Right lobe of liver (tissue), 6 donors: Measurements from ENCODE around the gene MAPKAP1. TPM values are rescaled to one million over a fixed set of nuclear protein-coding genes. Genes with fewer than 3 reads are reported as not detected.

Experiments used
- ATAC-seq, 4 donors: fragments of 200-7000 bp; cut with Tn5 transposase; one replicate each; pipeline ENCODE4 v1.9.1; 2020; ENCODE audit warnings: mild to moderate bottlenecking in 4 of 4, moderate library complexity in 4 of 4
- DNase-seq, 3 donors: peaks; one replicate each; pipeline ENCODE4 v3.0.0-alpha.2; 2020
- H3K27ac ChIP-seq, 3 donors: fragments of 200-600 bp; one replicate each; pipeline ENCODE4 v1.8.0; 2022
- H3K27me3 ChIP-seq, 2 donors: fragments of 200-600 bp; one replicate each; pipeline ENCODE4 v1.8.0; 2022
- H3K36me3 ChIP-seq, 4 donors: fragments of 200-600 bp; sonication (generic) in 1 of 4; one replicate each; pipeline versions ENCODE4 v1.5.1 to v1.8.0; 2017 to 2022; ENCODE audit warnings: control low read depth in 1 of 4
- H3K4me1 ChIP-seq, 4 donors: fragments of 200-600 bp; sonication (generic) in 1 of 4; one replicate each; pipeline versions ENCODE4 v1.5.1 to v1.8.0; 2017 to 2022; ENCODE audit warnings: control low read depth in 1 of 4
- H3K4me3 ChIP-seq, 3 donors: fragments of 200-600 bp; one replicate each; pipeline ENCODE4 v1.8.0; 2022
- H3K9me3 ChIP-seq, 4 donors: fragments of 200-600 bp; sonication (generic) in 1 of 4; one replicate each; pipeline versions ENCODE4 v1.5.1 to v1.8.0; 2017 to 2022; ENCODE audit warnings: control low read depth in 1 of 4
- CTCF ChIP-seq, 4 donors: fragments of 200-600 bp in 3 of 4; fragments of 450-650 bp in 1 of 4; IDR thresholded peaks; one replicate each; pipeline versions ENCODE4 v1.5.1 to v1.8.0; 2016 to 2022; ENCODE audit warnings: antibody characterized with exemption in 4 of 4, mild to moderate bottlenecking in 2 of 4
- POLR2A ChIP-seq: fragments of 450-650 bp; IDR thresholded peaks from one replicate; pipeline ENCODE4 v1.6.1; 2017; ENCODE audit warnings: antibody characterized with exemption, mild to moderate bottlenecking
- WGBS: methylation state at CpG from one replicate; pipeline ENCODE4 v1.1.6; 2018; ENCODE audit warnings: low coverage, low lambda C conversion rate; ENCODE audit not compliant: insufficient coverage; ENCODE audit errors: missing lambda C conversion rate; 5-methylcytosine and 5-hydroxymethylcytosine counted together
- intact Hi-C, 2 donors: fragments of 100-400 bp; cut with DNase I; formaldehyde crosslinking; loops; one replicate each; pipeline versions ENCODE4 v1.11.2 to v1.14.1; 2022
- total RNA-seq, 6 experiments: library from RNA; depleted of rRNA in 2 of 6; stranded (reverse); fragments of >200 nt in 2 of 6; fragmentation: NEBNext Ultra II Directional in 3 of 6; extraction: Animal tissue kit (Norgen Biotek cat#: 25700) in 3 of 6; gene quantifications; one replicate each; pipeline versions ENCODE4 v1.1.0 to v1.2.4, GENCODE V29; 2016 to 2023
- donor health status: DM: no; HTN: yes; CAD: no.
- donor health status: DM: no; HTN: no; CAD: no.
- donor health status: DM: no; HTN: no; CAD: no.
- donor health status: DM: no; HTN: yes; CAD: no.
- donor health status: DM: no; HTN: yes; CAD: no.

The MAPKAP1 gene
- total RNA-seq, 6 experiments from 2014 or later: 29.6 to 53.2 (median 48.3) TPM

- no peaks in the 10 kb centered on the region for H3K9me3 ChIP-seq
- no peaks in the 10 kb centered on the region for H3K27me3 ChIP-seq
- no peak for TF ChIP-seq CTCF (IDR thresholded peaks at IDR 0.05)
- TF ChIP-seq POLR2A: no peak
- H3K4me1 ChIP-seq: no peaks in the 10 kb centered on the region
- no peak overlapping the region for H3K27ac ChIP-seq
- ATAC-seq (no peak), DNase-seq (no peak)
- 71% methylated on average over 4 of the region's 4 CpGs for WGBS
- H3K4me3 ChIP-seq: no peak overlapping the region
- no peaks in the 10 kb centered on the region for H3K36me3 ChIP-seq
- intact Hi-C loops: no loop called here
Observed at GRCh38 chr9:125659954-125660353, 47.1 kb downstream of the MAPKAP1 start.

- no peak for DNase-seq
- Histone ChIP-seq H3K4me3 (no peak overlapping the region), H3K4me1 (no peaks in the 10 kb centered on the region), H3K27me3 (no peaks in the 10 kb centered on the region), H3K9me3 (no peaks in the 10 kb centered on the region), H3K27ac (no peak overlapping the region), H3K36me3 (no peaks in the 10 kb centered on the region)
- TF ChIP-seq POLR2A (no peak), CTCF (IDR thresholded peaks at IDR 0.05) (no peak)
- intact Hi-C loops: no loop called here
- ATAC-seq: no peak
- 85% methylated on average over 2 of the region's 2 CpGs for WGBS
Observed at GRCh38 chr9:125659201-125659840, 47.7 kb downstream of the MAPKAP1 start.

GRCh38 chr9:125656560-125656959, 50.4 kb downstream of the MAPKAP1 start:
- ATAC-seq (no peak), DNase-seq (no peak)
- H3K4me1 ChIP-seq: no peaks in the 10 kb centered on the region
- H3K36me3 ChIP-seq: no peaks in the 10 kb centered on the region
- TF ChIP-seq POLR2A (no peak), CTCF (IDR thresholded peaks at IDR 0.05) (no peak)
- 100% methylated on average over 2 of the region's 3 CpGs for WGBS
- H3K27ac ChIP-seq: no peak overlapping the region
- no peaks in the 10 kb centered on the region for H3K9me3 ChIP-seq
- H3K27me3 ChIP-seq: no peaks in the 10 kb centered on the region
- no peak overlapping the region for H3K4me3 ChIP-seq
- intact Hi-C loops: no loop called here

- DNase-seq (no peak), ATAC-seq (no peak)
- H3K27me3 ChIP-seq: no peaks in the 10 kb centered on the region
- H3K4me1 ChIP-seq: no peaks in the 10 kb centered on the region
- no peak for TF ChIP-seq CTCF (IDR thresholded peaks at IDR 0.05)
- no peak for TF ChIP-seq POLR2A
- WGBS: 91% methylated on average over 5 of the region's 5 CpGs
- intact Hi-C loops: no loop called here
- no peak overlapping the region for H3K27ac ChIP-seq
- H3K4me3 ChIP-seq: no peak overlapping the region
- H3K36me3 ChIP-seq: no peaks in the 10 kb centered on the region
- H3K9me3 ChIP-seq: no peaks in the 10 kb centered on the region
Observed at GRCh38 chr9:125655691-125656410, 51.2 kb downstream of the MAPKAP1 start.
